ENCODE measurements around the gene TBC1D1.

The TBC1D1 gene

GRCh38 chr4:38100474-38101255 is 209.8 kb downstream of the TBC1D1 start:
- no peak for DNase-seq

DNA sequence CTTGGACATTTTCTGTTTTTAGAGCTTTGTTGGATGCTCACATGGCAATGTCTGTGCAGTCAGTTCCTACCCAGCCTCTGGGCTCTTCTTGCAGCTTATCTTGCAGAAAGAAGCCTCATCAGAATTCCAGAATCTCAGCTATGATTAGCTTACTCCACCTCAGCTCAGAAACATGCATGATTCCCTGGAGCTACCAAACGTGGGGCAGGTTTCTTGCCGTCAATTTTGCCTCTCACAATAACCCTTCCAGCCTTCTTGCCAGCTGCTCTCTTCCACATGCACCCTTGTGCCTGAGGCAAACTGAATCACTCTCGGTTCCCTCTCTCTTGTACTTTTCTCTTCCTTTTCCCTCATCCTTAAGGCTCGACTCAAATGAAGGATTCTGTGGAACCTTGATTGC is 210.7 kb downstream of the TBC1D1 start:
- DNase-seq: no peak

DNA sequence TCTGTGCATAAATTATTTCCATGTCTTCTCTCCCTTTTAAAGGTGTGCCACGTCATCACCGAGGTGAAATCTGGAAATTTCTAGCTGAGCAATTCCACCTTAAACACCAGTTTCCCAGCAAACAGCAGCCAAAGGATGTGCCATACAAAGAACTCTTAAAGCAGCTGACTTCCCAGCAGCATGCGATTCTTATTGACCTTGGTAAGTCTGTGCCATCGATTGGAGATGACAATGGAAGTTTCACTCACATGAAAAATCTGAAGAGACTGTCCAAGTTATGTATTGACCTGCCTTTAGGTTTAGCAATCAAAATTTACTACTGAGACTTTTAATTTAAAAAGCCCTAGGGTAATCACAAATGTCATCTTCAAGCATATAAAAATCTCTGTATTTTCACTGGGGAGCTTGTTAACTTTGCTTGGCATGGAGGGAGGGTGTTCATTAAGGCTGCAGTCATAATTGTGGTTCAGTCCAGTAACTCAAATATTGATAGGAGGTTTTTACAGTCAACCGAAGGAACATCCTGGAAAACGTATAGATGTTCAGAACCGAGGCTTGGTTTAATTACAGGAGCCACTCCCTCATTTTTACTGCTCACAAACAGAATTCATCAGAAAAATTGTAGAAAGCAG is 212.2 kb downstream of the TBC1D1 start:
- no peak for DNase-seq

GRCh38 chr4:38105475-38106220 is 214.8 kb downstream of the TBC1D1 start:
- no peak for DNase-seq

GRCh38 chr4:38106311-38106710 is 215.4 kb downstream of the TBC1D1 start:
- DNase-seq: no peak

- no peak for DNase-seq
Observed at GRCh38 chr4:38106886-38107514, 216.1 kb downstream of the TBC1D1 start.

DNA sequence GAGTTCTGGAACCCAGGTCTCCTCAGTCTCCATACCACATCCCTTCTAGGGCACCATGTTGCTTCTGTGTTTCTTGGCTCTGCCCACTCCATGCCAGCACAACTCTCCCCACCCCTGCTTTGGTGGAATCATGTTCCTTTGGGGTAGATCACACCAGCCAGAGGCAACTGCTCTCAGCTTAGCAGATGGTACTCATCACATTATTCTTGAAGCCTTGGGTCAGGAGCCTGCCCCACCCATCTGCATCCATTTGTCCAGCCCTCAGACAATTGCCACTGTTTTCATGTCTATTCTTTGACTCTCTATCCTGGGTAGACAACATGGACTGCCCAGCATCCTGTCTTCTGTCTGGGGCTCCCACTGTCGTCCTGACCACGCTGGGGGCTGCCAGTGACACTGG is 216.9 kb downstream of the TBC1D1 start:
- no peak for DNase-seq

GRCh38 chr4:38109370-38109769 is 218.5 kb downstream of the TBC1D1 start:
- no peak for DNase-seq

GRCh38 chr4:38109896-38110295 is 219.0 kb downstream of the TBC1D1 start:
- no peak for DNase-seq

- DNase-seq: no peak
Observed at GRCh38 chr4:38111024-38111423, 220.1 kb downstream of the TBC1D1 start.

GRCh38 chr4:38111717-38112116 is 220.8 kb downstream of the TBC1D1 start:
- DNase-seq: no peak

- no peak for DNase-seq
Observed at GRCh38 chr4:38113132-38113531, 222.2 kb downstream of the TBC1D1 start.

DNA sequence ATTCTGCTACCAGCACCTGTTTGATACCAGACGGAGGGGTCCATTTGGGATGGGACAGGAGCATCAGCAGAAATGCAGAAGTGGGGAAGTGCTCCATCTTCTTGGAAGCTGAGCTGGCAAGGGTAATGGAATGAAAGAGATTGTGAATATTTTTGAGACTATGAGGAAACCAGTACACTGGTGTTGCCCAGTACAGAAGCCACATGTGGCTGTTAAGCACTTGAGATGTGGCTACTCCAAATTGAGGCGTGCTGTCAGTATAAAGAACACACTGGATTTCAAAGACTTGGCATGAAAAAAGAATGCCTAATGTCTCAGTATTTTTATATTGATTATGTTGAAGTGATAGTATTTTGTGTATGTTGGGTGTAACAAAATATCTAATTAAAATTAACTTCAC is 222.7 kb downstream of the TBC1D1 start:
- no peak for DNase-seq

- DNase-seq: no peak
Observed at GRCh38 chr4:38114386-38115150, 223.7 kb downstream of the TBC1D1 start.

GRCh38 chr4:38115601-38116000 is 224.7 kb downstream of the TBC1D1 start:
- DNase-seq: no peak

- no peak for DNase-seq
Observed at GRCh38 chr4:38117591-38117990, 226.7 kb downstream of the TBC1D1 start.

DNA sequence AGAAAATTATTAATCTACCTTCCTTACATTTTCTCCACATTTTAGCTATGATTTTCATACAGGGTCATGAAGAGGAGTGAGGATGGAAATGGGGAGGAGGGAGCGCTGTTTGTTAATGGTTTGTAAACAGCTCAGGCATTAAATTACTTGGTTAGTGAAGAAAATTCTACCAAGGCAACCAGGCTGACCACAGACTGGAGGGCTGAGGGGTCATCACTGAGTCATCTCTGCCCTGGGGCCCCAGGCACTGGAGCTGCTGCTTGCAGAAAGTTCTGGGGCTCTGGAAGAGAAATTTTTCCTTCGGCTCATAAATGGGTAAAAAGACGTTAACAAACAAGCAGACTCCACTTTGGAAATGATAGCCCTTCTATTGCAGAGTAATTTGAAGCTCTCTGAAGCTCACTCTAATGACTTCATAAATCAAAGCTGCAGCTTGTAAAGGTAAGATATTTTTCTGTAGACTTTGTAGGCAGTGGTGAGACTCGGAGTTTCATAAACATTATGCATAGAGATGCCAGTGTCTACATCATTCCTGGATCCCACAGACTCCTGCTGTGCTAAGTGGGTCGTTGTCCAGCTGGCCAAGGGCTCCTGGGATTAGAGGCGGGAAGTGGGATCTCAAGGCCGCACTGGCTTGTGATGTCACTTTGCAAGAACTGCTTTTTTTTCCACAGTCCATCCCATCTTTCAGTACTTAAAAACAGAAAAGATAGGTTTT is 228.9 kb downstream of the TBC1D1 start:
- DNase-seq: peak; percentile 57

GRCh38 chr4:38120772-38121171 is 229.9 kb downstream of the TBC1D1 start:
- DNase-seq: no peak

- no peak for DNase-seq
Observed at GRCh38 chr4:38122060-38122459, 231.2 kb downstream of the TBC1D1 start.

DNA sequence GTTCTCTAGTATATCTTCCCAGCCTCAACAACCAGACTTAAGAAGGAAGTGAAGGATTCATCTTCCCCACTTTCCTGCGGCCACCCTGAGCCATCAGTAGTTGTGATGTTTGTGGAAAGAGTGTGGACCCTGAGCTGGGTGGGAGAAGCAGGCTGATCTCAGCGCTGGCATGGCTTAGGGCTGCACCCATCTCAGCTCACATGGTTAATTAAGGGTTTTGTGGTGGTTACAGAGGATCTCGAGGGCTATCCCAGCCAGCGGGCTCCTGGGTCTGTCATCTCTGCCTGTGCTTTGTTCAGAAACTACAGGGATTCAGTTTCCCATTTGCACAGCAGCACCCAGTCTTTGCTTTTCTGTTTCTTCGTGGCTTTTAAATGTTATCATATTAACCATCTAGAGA is 232.7 kb downstream of the TBC1D1 start:
- no peak for DNase-seq

DNA sequence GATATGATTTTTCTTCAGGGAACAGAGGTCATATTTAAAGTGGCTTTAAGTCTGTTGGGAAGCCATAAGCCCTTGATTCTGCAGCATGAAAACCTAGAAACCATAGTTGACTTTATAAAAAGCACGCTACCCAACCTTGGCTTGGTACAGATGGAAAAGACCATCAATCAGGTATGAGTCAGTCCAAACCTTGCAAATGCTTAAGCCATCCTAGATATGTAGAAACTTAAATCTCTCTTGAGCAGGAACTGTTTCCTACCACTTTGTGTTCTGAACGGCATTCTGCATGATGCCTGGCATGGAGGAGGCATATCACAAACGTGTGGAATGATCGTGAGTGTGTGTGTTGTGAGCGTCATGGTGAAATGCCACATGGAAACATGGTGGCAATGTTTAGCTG is 234.1 kb downstream of the TBC1D1 start:
- DNase-seq: no peak

GRCh38 chr4:38125816-38126215 is 234.9 kb downstream of the TBC1D1 start:
- DNase-seq: no peak

Data from right kidney (tissue), 1 donor.